Fibroblast of lung (primary cell): ENCODE data around the gene BCAR3. TPM values are rescaled to one million over a fixed set of nuclear protein-coding genes. Genes with fewer than 3 reads are reported as not detected.
A peak's percentile ranks its signal among the peaks of the same experiment; 100 is the strongest.

Experiments used
- DNase-seq, 2 donors: peaks; one replicate each; pipeline versions ENCODE4 v3.0.0 to v3.0.0-alpha.2; 2010; ENCODE audit warnings: low read depth in 2 of 2
- H2AFZ ChIP-seq: 2 replicates; pipeline ENCODE4 v1.5.1; 2012; ENCODE audit warnings: low read length, control low read depth, inconsistent platforms
- H3K27ac ChIP-seq: 2 replicates; pipeline ENCODE4 v1.5.1; 2011; ENCODE audit warnings: low read length, control low read depth; ENCODE audit not compliant: insufficient read depth
- H3K27me3 ChIP-seq: 2 replicates; pipeline ENCODE4 v1.5.1; 2011; ENCODE audit warnings: mild to moderate bottlenecking, low read length; ENCODE audit not compliant: control insufficient read depth, insufficient read depth
- H3K36me3 ChIP-seq: 2 replicates; pipeline ENCODE4 v1.5.1; 2011; ENCODE audit warnings: low read length; ENCODE audit not compliant: control insufficient read depth, insufficient read depth
- H3K4me1 ChIP-seq: 2 replicates; pipeline ENCODE4 v1.5.1; 2011; ENCODE audit warnings: low read length; ENCODE audit not compliant: control insufficient read depth, insufficient read depth; ENCODE audit errors: extremely low read depth
- H3K4me2 ChIP-seq: 2 replicates; pipeline ENCODE4 v1.5.1; 2011; ENCODE audit warnings: low read length, control low read depth; ENCODE audit not compliant: insufficient read depth; ENCODE audit errors: extremely low read depth
- H3K4me3 ChIP-seq, 4 experiments: fragments of 200-600 bp in 1 of 4; sonication (generic) in 1 of 4; replicated peaks in 1 of 4; 2 replicates each; pipeline ENCODE4 v1.5.1; 2011 to 2016; ENCODE audit warnings: low read length in 4 of 4, low read depth in 3 of 4, mild to moderate bottlenecking in 3 of 4, control low read depth in 2 of 4, inconsistent platforms in 1 of 4, mixed read lengths in 1 of 4; ENCODE audit not compliant: insufficient read depth in 1 of 4; ENCODE audit errors: control extremely low read depth in 1 of 4
- H3K79me2 ChIP-seq: 2 replicates; pipeline ENCODE4 v1.5.1; 2012; ENCODE audit warnings: mild to moderate bottlenecking, low read length, inconsistent platforms; ENCODE audit not compliant: control insufficient read depth, insufficient read depth
- H3K9ac ChIP-seq: 2 replicates; pipeline ENCODE4 v1.5.1; 2011; ENCODE audit warnings: mild to moderate bottlenecking, low read length, control low read depth; ENCODE audit not compliant: insufficient read depth
- H3K9me3 ChIP-seq: 2 replicates; pipeline ENCODE4 v1.5.1; 2012; ENCODE audit warnings: low read depth, low read length; ENCODE audit not compliant: control insufficient read depth, insufficient read depth
- H4K20me1 ChIP-seq: 2 replicates; pipeline ENCODE4 v1.5.1; 2011; ENCODE audit warnings: low read length; ENCODE audit not compliant: control insufficient read depth, insufficient read depth; ENCODE audit errors: extremely low read depth
- EZH2 ChIP-seq: IDR thresholded peaks from 2 replicates; pipeline ENCODE4 v1.5.1; 2012; ENCODE audit warnings: low read length, control low read depth, mild to moderate bottlenecking; ENCODE audit errors: missing control alignments
- polyA plus RNA-seq, 2 donors: library from polyadenylated mRNA; depleted of rRNA in 1 of 2; stranded (reverse) in 1 of 2; unstranded in 1 of 2; fragments of >200 nt; gene quantifications; 2 replicates each; pipeline ENCODE4 v1.2.1, GENCODE V29; 2011 to 2012; ENCODE audit warnings: missing spikeins in 1 of 2
- total RNA-seq: library from RNA; depleted of rRNA; stranded (reverse); fragments of >200 nt; gene quantifications from 2 replicates; pipeline ENCODE4 v1.2.1, GENCODE V29; 2014
- TF ChIP-seq, protein P1 (sequence below), 2 donors: IDR thresholded peaks in 1 of 2; conservative IDR thresholded peaks in 1 of 2; 1 replicate in 1 of 2; 2 replicates in 1 of 2; pipeline ENCODE4 v1.5.1; 2011 to 2012; ENCODE audit warnings: low read length in 2 of 2, control low read depth in 1 of 2, inconsistent platforms in 1 of 2, low read depth in 1 of 2, mild to moderate bottlenecking in 1 of 2

The BCAR3 gene
- total and polyA plus RNA-seq, 2 donors (not counting 1 experiment from before 2014, with no cell fraction given): 12.6 to 35.2 TPM

DNA sequence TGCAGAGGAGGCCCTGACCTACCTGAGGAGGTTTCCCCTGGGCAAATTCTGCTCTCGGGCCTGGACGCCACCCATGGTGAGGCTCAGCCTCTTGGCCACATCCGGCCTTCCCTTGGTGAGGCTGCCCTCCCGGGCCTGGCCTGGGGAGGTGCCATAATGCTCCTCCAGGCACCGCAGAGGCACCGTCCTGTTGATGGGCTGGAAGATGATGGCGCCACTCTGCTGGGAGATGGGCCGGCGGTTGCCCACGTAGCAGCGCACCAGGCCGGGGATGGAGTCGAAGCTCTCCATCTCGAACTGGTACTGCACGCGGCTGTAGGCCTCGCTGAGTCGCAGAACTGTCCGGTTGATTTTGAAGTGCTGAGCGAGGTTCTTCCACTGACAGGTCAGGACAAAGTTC, 92.7 kb downstream of the BCAR3 start:
- Histone ChIP-seq H3K27ac (no peak overlapping the region), H3K4me3 (no peak overlapping the region), H3K79me2 (peaks cover 29% of the 10 kb centered on the region), H2AFZ (no peak overlapping the region), H3K4me2 (no peak overlapping the region), H3K4me1 (peaks cover 8% of the 10 kb centered on the region), H4K20me1 (no peaks in the 10 kb centered on the region), H3K9ac (no peak overlapping the region), H3K9me3 (no peaks in the 10 kb centered on the region), H3K36me3 (peaks cover 14% of the 10 kb centered on the region), H3K27me3 (no peaks in the 10 kb centered on the region)
- TF ChIP-seq EZH2: no peak
- TF ChIP-seq, protein P1, sequence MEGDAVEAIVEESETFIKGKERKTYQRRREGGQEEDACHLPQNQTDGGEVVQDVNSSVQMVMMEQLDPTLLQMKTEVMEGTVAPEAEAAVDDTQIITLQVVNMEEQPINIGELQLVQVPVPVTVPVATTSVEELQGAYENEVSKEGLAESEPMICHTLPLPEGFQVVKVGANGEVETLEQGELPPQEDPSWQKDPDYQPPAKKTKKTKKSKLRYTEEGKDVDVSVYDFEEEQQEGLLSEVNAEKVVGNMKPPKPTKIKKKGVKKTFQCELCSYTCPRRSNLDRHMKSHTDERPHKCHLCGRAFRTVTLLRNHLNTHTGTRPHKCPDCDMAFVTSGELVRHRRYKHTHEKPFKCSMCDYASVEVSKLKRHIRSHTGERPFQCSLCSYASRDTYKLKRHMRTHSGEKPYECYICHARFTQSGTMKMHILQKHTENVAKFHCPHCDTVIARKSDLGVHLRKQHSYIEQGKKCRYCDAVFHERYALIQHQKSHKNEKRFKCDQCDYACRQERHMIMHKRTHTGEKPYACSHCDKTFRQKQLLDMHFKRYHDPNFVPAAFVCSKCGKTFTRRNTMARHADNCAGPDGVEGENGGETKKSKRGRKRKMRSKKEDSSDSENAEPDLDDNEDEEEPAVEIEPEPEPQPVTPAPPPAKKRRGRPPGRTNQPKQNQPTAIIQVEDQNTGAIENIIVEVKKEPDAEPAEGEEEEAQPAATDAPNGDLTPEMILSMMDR (conservative IDR thresholded peaks at IDR 0.05 in 1 of 2, IDR thresholded peaks at IDR 0.05 in 1 of 2; ENCODE audit: low read depth in 1 of 2, low read length in 2 of 2): no peak
- no peak for DNase-seq

DNA sequence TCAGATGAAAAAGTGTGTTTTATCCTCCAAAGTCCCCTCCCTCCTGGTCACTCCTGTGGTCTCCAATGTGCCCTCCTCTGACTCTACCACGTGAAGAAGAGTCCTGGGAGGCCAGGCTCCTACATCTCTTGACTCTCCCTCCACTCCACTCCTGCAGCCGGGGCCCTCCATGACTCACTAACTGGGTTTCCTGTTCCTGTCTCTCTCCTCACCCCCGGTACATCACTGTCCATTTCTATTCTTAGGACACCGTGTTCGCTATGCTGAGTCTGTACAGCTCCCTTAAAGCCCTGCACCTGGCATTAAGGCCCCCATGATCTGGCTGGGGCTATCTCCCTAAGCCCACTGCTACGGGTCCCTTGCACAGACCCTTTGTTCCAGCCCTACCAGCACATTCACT, 93.4 kb downstream of the BCAR3 start:
- DNase-seq: peak in 1 of 2 donors; percentile 48
- Histone ChIP-seq H4K20me1 (no peaks in the 10 kb centered on the region), H3K27me3 (no peaks in the 10 kb centered on the region), H3K36me3 (peaks cover 15% of the 10 kb centered on the region), H3K4me3 (no peak overlapping the region), H3K4me2 (no peak overlapping the region), H3K9ac (no peak overlapping the region), H3K79me2 (peaks cover 24% of the 10 kb centered on the region), H2AFZ (no peak overlapping the region), H3K27ac (no peak overlapping the region), H3K9me3 (no peaks in the 10 kb centered on the region), H3K4me1 (peaks cover 8% of the 10 kb centered on the region)
- no peak for TF ChIP-seq EZH2
- TF ChIP-seq, protein P1 (conservative IDR thresholded peaks at IDR 0.05 in 1 of 2, IDR thresholded peaks at IDR 0.05 in 1 of 2; ENCODE audit: low read depth in 1 of 2, low read length in 2 of 2): no peak

DNA sequence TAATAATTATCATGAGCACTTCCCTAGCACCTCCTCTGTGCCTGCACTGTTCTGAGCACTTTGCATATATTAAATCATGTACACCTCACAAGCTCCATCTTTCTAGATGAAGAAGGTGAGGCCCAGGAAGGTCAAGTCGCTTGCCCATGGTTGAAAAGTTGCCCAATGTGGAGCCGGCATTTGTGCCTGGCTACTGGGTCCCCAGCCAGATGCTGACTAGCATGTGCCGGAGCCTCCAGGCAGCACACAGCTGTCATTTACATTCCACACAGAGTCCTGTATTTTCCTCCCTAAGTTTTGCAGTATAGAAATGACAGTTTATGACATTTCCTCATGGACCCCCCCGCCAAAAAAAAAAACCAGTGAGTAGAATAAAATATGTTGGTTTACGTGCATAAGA, 94.3 kb downstream of the BCAR3 start:
- H3K4me2 ChIP-seq: no peak overlapping the region
- no peak overlapping the region for H3K4me3 ChIP-seq
- no peaks in the 10 kb centered on the region for H3K9me3 ChIP-seq
- no peak overlapping the region for H2AFZ ChIP-seq
- H3K36me3 ChIP-seq: peaks cover 22% of the 10 kb centered on the region
- H3K4me1 ChIP-seq: peaks cover 8% of the 10 kb centered on the region
- H3K9ac ChIP-seq: no peak overlapping the region
- no peaks in the 10 kb centered on the region for H4K20me1 ChIP-seq
- H3K27me3 ChIP-seq: no peaks in the 10 kb centered on the region
- no peak for DNase-seq
- H3K79me2 ChIP-seq: peaks cover 20% of the 10 kb centered on the region
- H3K27ac ChIP-seq: no peak overlapping the region
- TF ChIP-seq EZH2: no peak
- TF ChIP-seq, protein P1 (conservative IDR thresholded peaks at IDR 0.05 in 1 of 2, IDR thresholded peaks at IDR 0.05 in 1 of 2; ENCODE audit: low read depth in 1 of 2, low read length in 2 of 2): no peak
